GM11168 (cell line): ENCODE results near the gene RIPK4.
"Not testable (repeated sequence)": the region's sequence is repeated elsewhere in the genome, so short reads cannot be mapped to it uniquely, and the experiment has no call there.

Experiments
- in situ Hi-C: fragments of 300-500 bp; cut with MboI; formaldehyde crosslinking; loops from one replicate; pipeline ENCODE4 v1.12.0; 2022; ENCODE audit warnings: low sequenced_read_pairs; ENCODE audit not compliant: unreplicated experiment

The RIPK4 gene

GRCh38 chr21:41722052-41723018 lies 44.5 kb downstream of the RIPK4 start:
- in situ Hi-C loops: no loop called here

GRCh38 chr21:41720250-41720649 lies 46.6 kb downstream of the RIPK4 start:
- in situ Hi-C loops: no loop called here

- in situ Hi-C loops: no loop called here
These were observed 47.2 kb downstream of the RIPK4 start for GRCh38 chr21:41719691-41720090.

DNA sequence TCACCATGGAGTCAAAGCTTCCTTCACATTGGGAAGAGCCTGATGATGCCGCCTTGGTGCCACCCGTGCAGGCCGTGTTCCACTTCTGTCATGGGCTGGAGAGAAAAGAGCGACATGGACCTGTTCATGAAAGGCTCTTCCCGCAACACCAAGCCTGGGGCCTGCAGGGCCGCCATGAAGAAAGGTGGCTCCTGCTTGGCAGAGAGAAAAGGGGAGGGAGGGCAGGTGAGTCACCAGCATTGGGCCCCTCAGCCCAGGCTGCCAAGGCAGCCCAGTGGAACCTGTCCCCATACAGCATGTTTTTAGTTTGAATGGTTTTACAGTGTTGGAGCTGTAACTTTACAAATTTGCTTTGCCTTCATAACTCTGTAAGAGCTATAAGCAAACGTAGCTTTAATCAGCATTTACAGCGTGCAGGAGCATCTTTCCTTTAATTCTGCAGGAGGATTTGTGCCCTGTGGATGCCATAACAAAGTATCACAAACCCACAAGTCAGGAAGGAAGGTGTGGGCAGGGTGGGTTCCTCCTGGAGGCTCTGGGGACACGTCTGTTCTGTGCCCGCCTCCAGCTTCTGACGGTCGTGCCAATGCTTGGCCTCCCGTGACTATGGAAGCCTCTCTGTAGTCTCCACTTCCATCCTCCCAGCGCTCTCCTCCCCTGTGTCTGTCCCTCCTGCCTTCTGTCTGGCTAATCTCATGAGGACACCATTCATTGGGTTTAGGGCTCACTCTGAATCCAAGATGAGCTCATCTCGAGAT lies 49.1 kb downstream of the RIPK4 start:
- in situ Hi-C loops: no loop called here

- in situ Hi-C loops: no loop called here
These were observed 50.1 kb downstream of the RIPK4 start for GRCh38 chr21:41716751-41717150.

DNA sequence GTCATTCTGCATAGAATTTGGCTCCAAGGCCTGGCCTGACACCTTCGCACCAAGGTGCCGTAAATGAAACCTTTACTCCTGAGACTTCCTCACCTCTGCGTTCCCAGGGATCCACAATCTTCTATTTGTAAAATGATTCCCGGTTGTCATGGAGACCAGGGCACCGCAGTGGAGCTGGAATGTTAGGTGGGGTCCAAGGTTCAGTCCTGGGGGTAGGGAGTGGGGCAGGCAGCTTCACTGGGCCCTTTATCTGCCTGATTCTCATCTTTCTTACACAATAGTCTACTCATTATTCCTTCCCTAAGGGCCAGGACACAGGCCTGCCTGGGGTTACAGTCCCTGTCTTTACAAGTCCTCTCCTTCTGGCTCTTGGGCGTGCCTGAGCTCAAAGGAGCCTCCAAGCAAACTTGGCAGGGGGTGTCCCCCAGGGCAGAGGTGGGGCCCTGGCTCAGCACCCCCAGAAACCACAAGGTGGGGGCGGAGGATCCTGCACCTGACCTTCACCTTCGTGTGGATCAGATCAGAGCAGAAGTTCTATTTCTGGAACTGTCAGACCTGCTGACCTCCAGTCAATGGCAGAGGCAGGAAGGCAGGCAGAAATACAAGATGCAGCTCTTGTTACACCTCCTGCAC lies 51.1 kb downstream of the RIPK4 start:
- in situ Hi-C loops: no loop called here

DNA sequence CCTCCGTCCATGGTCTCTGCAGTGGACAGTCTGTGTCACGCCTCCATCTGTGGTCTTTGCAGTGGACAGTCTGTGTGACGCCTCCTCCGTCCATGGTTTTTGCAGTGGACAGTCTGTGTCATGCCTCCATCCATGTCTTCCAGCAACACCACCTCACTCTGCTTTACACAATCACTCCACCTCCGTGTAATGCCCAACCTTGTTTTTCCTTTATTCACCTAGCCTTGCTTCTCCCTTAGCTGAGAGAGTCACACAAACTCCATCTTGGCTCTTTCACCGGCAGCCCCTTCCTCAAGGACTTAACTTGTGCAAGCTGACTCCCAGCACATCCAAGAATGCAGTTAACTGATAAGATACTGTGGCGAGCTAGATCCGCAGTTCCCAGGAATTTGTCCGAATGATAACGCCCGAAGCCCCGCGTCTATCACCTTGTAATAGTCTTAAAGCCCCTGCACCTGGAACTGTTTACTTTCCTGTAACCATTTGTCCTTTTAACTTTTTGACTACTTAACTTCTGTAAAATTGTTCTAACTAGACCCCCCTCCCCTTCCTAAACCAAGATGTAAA lies 52.5 kb downstream of the RIPK4 start:
- in situ Hi-C loops: not testable (repeated sequence)

DNA sequence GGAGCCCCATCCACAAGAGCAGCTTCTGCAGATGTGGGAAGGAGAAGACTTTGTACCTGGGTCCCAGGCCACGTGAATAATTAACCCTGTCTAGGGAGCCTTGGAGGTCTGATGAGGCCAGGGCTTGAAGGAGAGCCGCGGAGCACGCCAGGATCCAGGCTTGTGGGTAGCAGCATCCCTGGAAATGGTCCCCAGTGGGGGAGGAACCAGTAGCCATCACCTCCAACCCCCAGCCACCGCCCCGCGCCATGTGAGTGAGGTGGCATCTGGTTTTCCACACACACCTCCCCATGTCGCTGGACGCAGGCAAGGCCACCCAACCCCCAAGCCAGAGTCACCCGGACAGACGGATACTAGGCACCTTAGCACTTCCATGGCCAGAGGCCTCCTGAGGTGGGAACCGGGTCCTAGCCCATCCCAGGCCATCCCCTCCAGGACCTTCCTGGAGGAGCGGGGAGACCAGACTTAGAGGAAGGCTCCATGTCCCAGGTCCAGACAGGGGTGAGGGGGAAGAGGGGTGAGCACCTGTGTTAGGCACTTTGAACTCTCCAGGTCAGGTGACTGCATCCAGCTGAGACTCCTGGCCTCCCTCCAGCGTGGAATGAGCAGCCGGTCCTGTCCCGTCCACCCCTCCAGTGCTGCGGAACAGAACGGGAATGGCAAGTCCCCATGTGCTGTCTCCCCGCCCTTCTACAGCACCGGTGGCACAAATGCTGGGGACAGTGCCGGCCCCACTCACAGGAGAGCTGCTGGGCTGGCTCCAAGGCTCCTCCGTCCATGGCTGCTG lies 53.2 kb downstream of the RIPK4 start:
- in situ Hi-C loops: no loop called here

DNA sequence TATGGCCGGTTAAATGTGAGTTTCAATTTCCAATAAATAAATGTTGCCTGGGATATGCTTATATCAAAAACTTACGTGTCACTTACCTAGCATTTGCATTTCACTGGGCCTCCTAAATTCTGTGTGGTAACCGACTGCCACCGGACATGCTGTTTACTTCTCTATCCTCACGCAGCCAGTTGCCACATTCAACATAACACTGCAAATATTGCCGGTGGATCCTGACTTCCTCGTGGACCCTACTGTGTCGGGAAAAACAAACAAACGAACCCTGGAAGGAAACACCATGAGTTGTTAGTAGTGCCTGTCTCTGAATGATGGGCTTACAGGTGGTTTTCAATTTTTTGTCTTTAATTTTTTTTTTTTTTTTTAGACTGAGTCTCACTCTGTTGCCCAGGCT lies 54.1 kb downstream of the RIPK4 start:
- in situ Hi-C loops: no loop called here

- in situ Hi-C loops: no loop called here
These were observed 54.7 kb downstream of the RIPK4 start for GRCh38 chr21:41712201-41712600.

DNA sequence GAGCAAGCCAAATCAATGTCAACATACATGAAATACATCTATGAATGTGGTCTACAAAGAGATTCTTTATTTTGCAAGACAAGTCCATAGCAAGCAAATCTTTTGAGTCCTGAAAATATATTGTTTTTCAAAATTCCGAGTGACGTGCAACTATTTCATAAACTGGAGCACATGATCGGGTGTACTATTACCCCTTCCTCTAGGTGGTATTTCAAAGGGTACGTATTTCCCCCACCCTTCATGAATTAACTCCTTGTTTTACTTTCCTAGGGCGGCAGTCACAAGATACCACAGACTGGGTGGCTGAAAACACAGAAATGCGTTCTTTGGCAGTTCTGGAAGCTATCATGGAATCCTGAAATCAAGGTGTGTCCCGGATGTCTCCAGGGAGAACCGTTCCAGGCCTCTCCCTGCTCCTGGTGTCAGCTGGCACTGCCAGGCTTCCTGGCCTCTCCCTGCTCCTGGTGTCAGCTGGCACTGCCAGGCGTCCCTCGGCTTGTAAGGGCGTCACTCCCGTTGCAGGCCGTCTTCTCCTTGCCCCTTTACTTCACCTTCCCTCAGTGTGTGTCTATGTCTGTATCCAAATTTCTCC lies 55.3 kb downstream of the RIPK4 start:
- in situ Hi-C loops: no loop called here

GRCh38 chr21:41710823-41711160 lies 56.1 kb downstream of the RIPK4 start:
- in situ Hi-C loops: no loop called here

DNA sequence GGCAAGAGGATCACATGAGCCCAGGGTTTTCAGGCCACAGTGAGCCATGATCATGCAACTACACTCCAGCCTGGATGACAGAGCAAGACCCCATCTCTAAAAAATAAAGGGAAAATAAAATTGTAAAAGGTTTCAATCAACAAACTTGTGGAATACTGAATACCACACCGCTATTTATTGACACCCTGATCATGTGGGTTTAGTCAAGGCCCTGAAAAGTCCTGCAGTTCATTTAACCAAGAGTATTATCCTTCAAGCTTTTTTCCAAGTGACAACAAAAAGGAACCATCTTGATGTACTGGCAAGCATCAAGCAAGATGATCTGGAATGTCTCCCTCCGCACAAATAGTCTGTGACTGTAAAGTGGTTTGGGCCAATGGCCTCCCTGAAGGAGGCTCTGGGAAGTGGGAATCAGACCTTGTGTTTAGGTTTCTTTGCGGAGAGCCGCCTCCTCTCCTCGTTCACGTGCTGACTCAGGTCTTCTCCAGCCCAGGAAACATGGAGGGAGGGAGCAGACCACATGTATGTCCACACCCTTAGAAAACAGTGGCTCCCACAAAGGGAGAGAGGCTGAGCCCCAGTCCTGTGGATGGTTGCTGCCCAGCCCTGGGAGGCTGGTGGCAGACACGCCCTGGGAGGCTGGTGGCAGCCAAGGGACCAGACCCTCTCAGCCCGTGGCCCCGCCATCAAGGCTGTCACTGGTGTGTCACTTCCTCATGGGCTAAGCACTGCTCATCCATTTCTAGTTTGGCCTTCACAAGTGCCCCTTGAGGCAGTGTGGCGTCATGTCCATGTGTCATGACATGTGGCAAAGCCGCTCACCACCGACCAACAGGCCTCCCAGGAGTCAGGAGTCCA lies 56.7 kb downstream of the RIPK4 start:
- in situ Hi-C loops: no loop called here

DNA sequence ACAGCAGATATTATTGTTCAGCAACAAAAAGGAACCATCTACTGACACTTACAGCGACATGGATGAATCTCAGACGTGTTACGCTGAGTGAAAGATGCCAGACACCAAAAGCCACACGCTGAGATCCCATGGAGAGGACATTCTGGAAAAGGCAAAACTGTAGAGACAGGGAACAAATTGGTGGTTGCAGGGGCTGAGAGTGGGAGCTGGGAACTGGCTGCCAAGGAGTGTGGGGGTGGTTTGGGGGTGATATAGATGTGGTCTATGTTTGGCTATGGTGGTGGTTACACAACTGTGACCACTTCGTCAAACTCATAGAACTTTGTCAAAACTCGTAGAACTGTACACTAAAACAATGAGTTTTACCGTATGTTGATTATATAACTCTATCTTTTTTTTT lies 57.7 kb downstream of the RIPK4 start:
- in situ Hi-C loops: no loop called here

DNA sequence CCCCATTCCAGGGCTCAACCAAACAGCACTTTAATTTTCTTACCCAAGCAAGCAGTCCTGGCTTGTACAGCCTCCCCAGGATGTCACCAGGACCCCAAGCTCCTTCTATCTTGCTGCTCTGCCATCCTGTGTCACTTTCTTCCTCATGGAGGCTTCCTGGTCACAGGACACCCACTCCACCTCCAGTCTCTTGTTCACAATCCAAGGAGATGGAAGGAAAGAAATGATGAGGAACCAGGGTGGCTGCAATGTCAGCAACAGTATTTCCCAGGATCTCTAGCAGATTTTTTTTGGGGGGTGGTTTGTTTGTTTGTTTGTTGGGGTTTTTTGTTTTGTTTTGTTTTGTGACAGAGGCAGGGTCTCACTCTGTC lies 58.9 kb downstream of the RIPK4 start:
- in situ Hi-C loops: no loop called here

- in situ Hi-C loops: no loop called here
These were observed 59.5 kb downstream of the RIPK4 start for GRCh38 chr21:41707231-41707959.

GRCh38 chr21:41706678-41707077 lies 60.2 kb downstream of the RIPK4 start:
- in situ Hi-C loops: no loop called here

GRCh38 chr21:41706263-41706639 lies 60.6 kb downstream of the RIPK4 start:
- in situ Hi-C loops: no loop called here
